ENCODE data around the gene ELOVL5.

DNA sequence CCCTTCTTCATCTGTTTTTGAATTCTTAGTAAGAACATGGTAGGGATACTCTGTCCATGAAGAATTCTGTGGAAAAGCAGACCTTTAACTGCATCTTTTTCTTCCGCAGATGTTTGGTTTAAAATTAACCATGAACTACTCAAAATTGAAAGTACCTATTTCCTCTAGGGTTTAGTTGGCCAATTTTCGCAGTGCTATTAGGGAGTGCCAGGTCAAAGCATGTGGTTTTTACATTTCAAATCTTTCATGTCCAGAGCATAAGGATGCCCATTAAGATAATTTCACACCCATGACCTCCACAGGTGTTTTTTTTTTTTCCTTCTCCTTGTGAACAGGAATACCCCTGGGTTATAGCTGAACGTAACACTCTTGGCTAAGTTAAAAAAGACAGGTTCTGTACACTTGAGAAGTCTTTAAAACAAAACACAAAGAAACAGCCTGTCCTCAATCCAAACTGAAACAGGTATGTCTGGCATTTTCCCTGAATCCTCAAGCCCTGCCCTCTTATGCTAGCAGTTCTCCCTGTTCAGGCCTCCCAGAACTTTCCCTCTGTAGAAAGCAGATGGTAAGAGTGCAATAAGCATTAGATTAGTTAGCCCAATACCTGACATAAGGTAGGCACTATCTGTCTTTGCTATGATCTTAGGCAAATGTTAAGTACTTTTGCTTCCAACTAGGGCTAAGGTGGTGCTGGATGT lies 67.1 kb downstream of the ELOVL5 start:
- TF ChIP-seq EP300 (IDR thresholded peaks at IDR 0.05; ENCODE audit: borderline replicate concordance): no peak
- TF ChIP-seq RAD21 (IDR thresholded peaks at IDR 0.05; ENCODE audit: low read depth): no peak
- TF ChIP-seq, protein P1, sequence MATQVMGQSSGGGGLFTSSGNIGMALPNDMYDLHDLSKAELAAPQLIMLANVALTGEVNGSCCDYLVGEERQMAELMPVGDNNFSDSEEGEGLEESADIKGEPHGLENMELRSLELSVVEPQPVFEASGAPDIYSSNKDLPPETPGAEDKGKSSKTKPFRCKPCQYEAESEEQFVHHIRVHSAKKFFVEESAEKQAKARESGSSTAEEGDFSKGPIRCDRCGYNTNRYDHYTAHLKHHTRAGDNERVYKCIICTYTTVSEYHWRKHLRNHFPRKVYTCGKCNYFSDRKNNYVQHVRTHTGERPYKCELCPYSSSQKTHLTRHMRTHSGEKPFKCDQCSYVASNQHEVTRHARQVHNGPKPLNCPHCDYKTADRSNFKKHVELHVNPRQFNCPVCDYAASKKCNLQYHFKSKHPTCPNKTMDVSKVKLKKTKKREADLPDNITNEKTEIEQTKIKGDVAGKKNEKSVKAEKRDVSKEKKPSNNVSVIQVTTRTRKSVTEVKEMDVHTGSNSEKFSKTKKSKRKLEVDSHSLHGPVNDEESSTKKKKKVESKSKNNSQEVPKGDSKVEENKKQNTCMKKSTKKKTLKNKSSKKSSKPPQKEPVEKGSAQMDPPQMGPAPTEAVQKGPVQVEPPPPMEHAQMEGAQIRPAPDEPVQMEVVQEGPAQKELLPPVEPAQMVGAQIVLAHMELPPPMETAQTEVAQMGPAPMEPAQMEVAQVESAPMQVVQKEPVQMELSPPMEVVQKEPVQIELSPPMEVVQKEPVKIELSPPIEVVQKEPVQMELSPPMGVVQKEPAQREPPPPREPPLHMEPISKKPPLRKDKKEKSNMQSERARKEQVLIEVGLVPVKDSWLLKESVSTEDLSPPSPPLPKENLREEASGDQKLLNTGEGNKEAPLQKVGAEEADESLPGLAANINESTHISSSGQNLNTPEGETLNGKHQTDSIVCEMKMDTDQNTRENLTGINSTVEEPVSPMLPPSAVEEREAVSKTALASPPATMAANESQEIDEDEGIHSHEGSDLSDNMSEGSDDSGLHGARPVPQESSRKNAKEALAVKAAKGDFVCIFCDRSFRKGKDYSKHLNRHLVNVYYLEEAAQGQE (IDR thresholded peaks at IDR 0.05; ENCODE audit: low read depth): no peak
- no peak for TF ChIP-seq TAF1 (IDR thresholded peaks at IDR 0.05; ENCODE audit: low read depth)
- TF ChIP-seq CEBPB (IDR thresholded peaks at IDR 0.05): no peak
- no peak for TF ChIP-seq MAX (IDR thresholded peaks at IDR 0.05)
- TF ChIP-seq YY1 (IDR thresholded peaks at IDR 0.05; ENCODE audit: low read depth): no peak
- no peak for TF ChIP-seq USF1 (IDR thresholded peaks at IDR 0.05)
- TF ChIP-seq FOXM1 (IDR thresholded peaks at IDR 0.05; ENCODE audit: borderline replicate concordance, low read depth): no peak
- no peak for TF ChIP-seq EGR1 (IDR thresholded peaks at IDR 0.05)

Data from Ishikawa (cell line).